HL-60 (cell line): ENCODE data around the gene PRND.
"Not testable (repeated sequence)": the region's sequence is repeated elsewhere in the genome, so short reads cannot be mapped to it uniquely, and the experiment has no call there.

ENCODE experiments used
- DNase-seq, 2 experiments: peaks; one replicate each; pipeline ENCODE4 v3.0.0-alpha.2; 2010 to 2020; ENCODE audit warnings: low read depth in 1 of 2, low spot score in 1 of 2
- H3K27ac ChIP-seq: fragments of 250-450 bp; sonication (Bioruptor Pico); replicated peaks from 2 replicates; pipeline ENCODE4 v1.5.1; 2020; ENCODE audit warnings: mild to moderate bottlenecking, moderate library complexity
- H3K27me3 ChIP-seq: fragments of 250-450 bp; sonication (Bioruptor Pico); 2 replicates; pipeline ENCODE4 v1.5.1; 2021; ENCODE audit warnings: mild to moderate bottlenecking, moderate library complexity; ENCODE audit not compliant: insufficient read depth, poor library complexity, severe bottlenecking
- H3K4me3 ChIP-seq: replicated peaks from 2 replicates; pipeline ENCODE4 v1.5.1; 2011; ENCODE audit warnings: mild to moderate bottlenecking, control low read depth, low read length; ENCODE audit not compliant: insufficient read depth
- GABPA ChIP-seq: IDR thresholded peaks from 2 replicates; pipeline ENCODE4 v1.6.1; 2012; ENCODE audit warnings: low read depth
- POLR2AphosphoS5 ChIP-seq: IDR thresholded peaks from 2 replicates; pipeline ENCODE4 v1.6.1; 2012; ENCODE audit warnings: low read depth
- SPI1 ChIP-seq: IDR thresholded peaks from 2 replicates; pipeline ENCODE4 v1.6.1; 2012; ENCODE audit warnings: low read depth, mild to moderate bottlenecking, borderline replicate concordance
- TF ChIP-seq, protein P1 (sequence below): IDR thresholded peaks from one replicate; pipeline ENCODE4 v1.5.1; 2011; ENCODE audit warnings: low read length, control low read depth, inconsistent platforms; ENCODE audit not compliant: insufficient read depth
- TF ChIP-seq, protein P2 (sequence below): IDR thresholded peaks from 2 replicates; pipeline ENCODE4 v1.6.1; 2012; ENCODE audit warnings: low read depth; ENCODE audit not compliant: insufficient replicate concordance

PRND gene

DNA sequence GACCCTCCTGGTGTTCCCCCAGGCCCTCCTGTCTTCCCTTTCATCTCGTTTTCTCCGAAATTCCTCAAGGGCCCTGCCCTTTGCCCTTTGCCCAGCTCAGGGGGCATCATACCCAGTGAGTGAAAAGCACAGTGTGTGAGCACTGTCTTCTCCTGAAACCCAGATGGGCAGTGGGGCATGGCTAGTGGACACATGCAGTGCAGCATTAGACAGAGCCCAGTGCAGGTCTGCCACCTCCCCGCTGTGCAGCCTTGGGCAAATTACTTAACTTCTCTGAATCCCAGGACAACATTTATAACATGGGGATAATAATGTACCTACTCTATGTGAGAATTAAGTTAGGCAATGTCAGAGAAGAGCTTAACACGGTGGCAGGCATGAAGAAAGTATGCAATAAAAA, 1.3 kb downstream of the PRND start:
- no peak for DNase-seq
- Histone ChIP-seq H3K27me3 (no peaks in the 10 kb centered on the region), H3K27ac (no peak overlapping the region), H3K4me3 (no peak overlapping the region)
- TF ChIP-seq POLR2AphosphoS5 (no peak), SPI1 (no peak), GABPA (no peak)
- TF ChIP-seq, protein P1, sequence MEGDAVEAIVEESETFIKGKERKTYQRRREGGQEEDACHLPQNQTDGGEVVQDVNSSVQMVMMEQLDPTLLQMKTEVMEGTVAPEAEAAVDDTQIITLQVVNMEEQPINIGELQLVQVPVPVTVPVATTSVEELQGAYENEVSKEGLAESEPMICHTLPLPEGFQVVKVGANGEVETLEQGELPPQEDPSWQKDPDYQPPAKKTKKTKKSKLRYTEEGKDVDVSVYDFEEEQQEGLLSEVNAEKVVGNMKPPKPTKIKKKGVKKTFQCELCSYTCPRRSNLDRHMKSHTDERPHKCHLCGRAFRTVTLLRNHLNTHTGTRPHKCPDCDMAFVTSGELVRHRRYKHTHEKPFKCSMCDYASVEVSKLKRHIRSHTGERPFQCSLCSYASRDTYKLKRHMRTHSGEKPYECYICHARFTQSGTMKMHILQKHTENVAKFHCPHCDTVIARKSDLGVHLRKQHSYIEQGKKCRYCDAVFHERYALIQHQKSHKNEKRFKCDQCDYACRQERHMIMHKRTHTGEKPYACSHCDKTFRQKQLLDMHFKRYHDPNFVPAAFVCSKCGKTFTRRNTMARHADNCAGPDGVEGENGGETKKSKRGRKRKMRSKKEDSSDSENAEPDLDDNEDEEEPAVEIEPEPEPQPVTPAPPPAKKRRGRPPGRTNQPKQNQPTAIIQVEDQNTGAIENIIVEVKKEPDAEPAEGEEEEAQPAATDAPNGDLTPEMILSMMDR, result no peak
- TF ChIP-seq, protein P2, sequence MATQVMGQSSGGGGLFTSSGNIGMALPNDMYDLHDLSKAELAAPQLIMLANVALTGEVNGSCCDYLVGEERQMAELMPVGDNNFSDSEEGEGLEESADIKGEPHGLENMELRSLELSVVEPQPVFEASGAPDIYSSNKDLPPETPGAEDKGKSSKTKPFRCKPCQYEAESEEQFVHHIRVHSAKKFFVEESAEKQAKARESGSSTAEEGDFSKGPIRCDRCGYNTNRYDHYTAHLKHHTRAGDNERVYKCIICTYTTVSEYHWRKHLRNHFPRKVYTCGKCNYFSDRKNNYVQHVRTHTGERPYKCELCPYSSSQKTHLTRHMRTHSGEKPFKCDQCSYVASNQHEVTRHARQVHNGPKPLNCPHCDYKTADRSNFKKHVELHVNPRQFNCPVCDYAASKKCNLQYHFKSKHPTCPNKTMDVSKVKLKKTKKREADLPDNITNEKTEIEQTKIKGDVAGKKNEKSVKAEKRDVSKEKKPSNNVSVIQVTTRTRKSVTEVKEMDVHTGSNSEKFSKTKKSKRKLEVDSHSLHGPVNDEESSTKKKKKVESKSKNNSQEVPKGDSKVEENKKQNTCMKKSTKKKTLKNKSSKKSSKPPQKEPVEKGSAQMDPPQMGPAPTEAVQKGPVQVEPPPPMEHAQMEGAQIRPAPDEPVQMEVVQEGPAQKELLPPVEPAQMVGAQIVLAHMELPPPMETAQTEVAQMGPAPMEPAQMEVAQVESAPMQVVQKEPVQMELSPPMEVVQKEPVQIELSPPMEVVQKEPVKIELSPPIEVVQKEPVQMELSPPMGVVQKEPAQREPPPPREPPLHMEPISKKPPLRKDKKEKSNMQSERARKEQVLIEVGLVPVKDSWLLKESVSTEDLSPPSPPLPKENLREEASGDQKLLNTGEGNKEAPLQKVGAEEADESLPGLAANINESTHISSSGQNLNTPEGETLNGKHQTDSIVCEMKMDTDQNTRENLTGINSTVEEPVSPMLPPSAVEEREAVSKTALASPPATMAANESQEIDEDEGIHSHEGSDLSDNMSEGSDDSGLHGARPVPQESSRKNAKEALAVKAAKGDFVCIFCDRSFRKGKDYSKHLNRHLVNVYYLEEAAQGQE, result no peak

DNA sequence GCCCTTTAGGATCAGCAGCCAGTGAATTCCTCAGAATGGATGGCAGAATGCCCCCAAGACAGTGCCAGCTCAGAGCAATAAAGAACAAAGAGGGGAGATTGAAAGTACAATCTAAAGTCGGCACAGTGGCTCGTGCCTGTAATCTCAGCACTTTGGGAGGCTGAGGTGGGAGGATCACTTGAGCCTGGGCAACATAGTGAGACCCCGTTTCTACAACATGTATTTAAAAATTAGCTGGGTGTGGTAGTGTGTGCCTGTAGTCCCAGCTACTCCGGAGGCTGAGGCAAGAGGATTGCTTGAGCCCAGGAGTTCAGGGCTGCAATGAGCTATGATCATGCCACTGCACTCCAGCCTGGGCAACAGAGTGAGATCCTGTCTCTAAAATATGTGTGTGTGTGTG, 1.8 kb downstream of the PRND start:
- H3K4me3 ChIP-seq, H3K27ac ChIP-seq, H3K27me3 ChIP-seq, DNase-seq: not testable (repeated sequence)

DNA sequence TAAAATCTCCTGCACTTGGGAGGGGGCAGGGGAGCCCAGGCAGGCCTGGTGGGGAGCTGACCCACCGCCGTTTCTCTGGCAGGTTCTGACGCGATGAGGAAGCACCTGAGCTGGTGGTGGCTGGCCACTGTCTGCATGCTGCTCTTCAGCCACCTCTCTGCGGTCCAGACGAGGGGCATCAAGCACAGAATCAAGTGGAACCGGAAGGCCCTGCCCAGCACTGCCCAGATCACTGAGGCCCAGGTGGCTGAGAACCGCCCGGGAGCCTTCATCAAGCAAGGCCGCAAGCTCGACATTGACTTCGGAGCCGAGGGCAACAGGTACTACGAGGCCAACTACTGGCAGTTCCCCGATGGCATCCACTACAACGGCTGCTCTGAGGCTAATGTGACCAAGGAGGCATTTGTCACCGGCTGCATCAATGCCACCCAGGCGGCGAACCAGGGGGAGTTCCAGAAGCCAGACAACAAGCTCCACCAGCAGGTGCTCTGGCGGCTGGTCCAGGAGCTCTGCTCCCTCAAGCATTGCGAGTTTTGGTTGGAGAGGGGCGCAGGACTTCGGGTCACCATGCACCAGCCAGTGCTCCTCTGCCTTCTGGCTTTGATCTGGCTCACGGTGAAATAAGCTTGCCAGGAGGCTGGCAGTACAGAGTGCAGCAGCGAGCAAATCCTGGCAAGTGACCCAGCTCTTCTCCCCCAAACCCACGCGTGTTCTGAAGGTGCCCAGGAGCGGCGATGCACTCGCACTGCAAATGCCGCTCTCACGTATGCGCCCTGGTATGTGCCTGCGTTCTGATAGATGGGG, 3.0 kb downstream of the PRND start:
- DNase-seq, result no peak
- Histone ChIP-seq H3K4me3 (no peak overlapping the region), H3K27me3 (no peaks in the 10 kb centered on the region), H3K27ac (no peak overlapping the region)
- TF ChIP-seq, protein P1, result no peak
- TF ChIP-seq, protein P2, result no peak
- TF ChIP-seq GABPA (no peak), POLR2AphosphoS5 (no peak), SPI1 (no peak)

DNA sequence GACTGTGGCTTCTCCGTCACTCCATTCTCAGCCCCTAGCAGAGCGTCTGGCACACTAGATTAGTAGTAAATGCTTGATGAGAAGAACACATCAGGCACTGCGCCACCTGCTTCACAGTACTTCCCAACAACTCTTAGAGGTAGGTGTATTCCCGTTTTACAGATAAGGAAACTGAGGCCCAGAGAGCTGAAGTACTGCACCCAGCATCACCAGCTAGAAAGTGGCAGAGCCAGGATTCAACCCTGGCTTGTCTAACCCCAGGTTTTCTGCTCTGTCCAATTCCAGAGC, 3.5 kb downstream of the PRND start:
- Histone ChIP-seq H3K27ac (no peak overlapping the region), H3K4me3 (no peak overlapping the region), H3K27me3 (no peaks in the 10 kb centered on the region)
- no peak for DNase-seq
- TF ChIP-seq POLR2AphosphoS5, result no peak
- TF ChIP-seq, protein P1, result no peak
- TF ChIP-seq SPI1, result no peak
- no peak for TF ChIP-seq GABPA
- TF ChIP-seq, protein P2, result no peak
